ENCODE data around the gene HYOU1. TPM values are rescaled to one million over a fixed set of nuclear protein-coding genes. Genes with fewer than 3 reads are reported as not detected.

Gene HYOU1
- total and polyA plus RNA-seq, 4 donors = 46.6 to 252 (median 106) TPM

- ATAC-seq (ENCODE audit: insufficient read depth, low FRiP score) (no peak), DNase-seq (no peak)
- Histone ChIP-seq H3K9me3 (ENCODE audit: control insufficient read depth in 4 of 4, insufficient read depth in 3 of 4, low read length in 3 of 4) (peaks cover 0 to 2% (median 0%) of the 10 kb centered on the region in 4 donors), H3K4me1 (ENCODE audit: control insufficient read depth in 5 of 5, insufficient read depth in 5 of 5, low read length in 5 of 5) (peaks cover 4 to 28% (median 8%) of the 10 kb centered on the region in 5 donors), H3K27ac (ENCODE audit: low read depth in 1 of 2, low read length in 1 of 2) (no peak overlapping the region), H3K9ac (ENCODE audit: insufficient read depth in 1 of 2, low read length in 2 of 2) (no peak overlapping the region), H3K27me3 (ENCODE audit: control insufficient read depth in 3 of 3, insufficient read depth in 3 of 3, low read length in 2 of 3) (no peaks in the 10 kb centered on the region), H3K4me3 (no peak overlapping the region), H3K36me3 (ENCODE audit: control insufficient read depth in 4 of 4, insufficient read depth in 4 of 4, low read length in 4 of 4) (peaks cover 5 to 25% (median 16%) of the 10 kb centered on the region in 4 donors)
- no peak for TF ChIP-seq CTCF (IDR thresholded peaks at IDR 0.05; ENCODE audit: control extremely low read depth, extremely low read depth)
- 57 to 72% methylated on average over 6 of the region's 6 CpGs for WGBS, 2 donors
These were observed 42.7 kb upstream of the HYOU1 start for GRCh38 chr11:119099711-119100110.

GRCh38 chr11:119095066-119095880, 38.3 kb upstream of the HYOU1 start:
- Histone ChIP-seq H3K27ac (ENCODE audit: low read depth in 1 of 2, low read length in 1 of 2) (peak overlapping the region; percentile 92 to 94), H3K27me3 (ENCODE audit: control insufficient read depth in 3 of 3, insufficient read depth in 3 of 3, low read length in 2 of 3) (no peaks in the 10 kb centered on the region), H3K36me3 (ENCODE audit: control insufficient read depth in 4 of 4, insufficient read depth in 4 of 4, low read length in 4 of 4) (peaks cover 5 to 36% (median 24%) of the 10 kb centered on the region in 4 donors), H3K9me3 (ENCODE audit: control insufficient read depth in 4 of 4, insufficient read depth in 3 of 4, low read length in 3 of 4) (no peaks in the 10 kb centered on the region), H3K4me3 (peak overlapping the region; percentile 73), H3K4me1 (ENCODE audit: control insufficient read depth in 5 of 5, insufficient read depth in 5 of 5, low read length in 5 of 5) (peaks cover 8 to 42% (median 18%) of the 10 kb centered on the region in 5 donors), H3K9ac (ENCODE audit: insufficient read depth in 1 of 2, low read length in 2 of 2) (peak overlapping the region in 1 of 2 donors; percentile 70)
- peak; percentile 100 for DNase-seq
- WGBS, 2 donors = 0 to 1% methylated on average over 77 to 79 of the region's 79 CpGs
- no peak for TF ChIP-seq CTCF (IDR thresholded peaks at IDR 0.05; ENCODE audit: control extremely low read depth, extremely low read depth)
- peak; percentile 94 for ATAC-seq (ENCODE audit: insufficient read depth, low FRiP score)

GRCh38 chr11:119094816-119095065, 37.7 kb upstream of the HYOU1 start:
- H3K9me3 ChIP-seq (ENCODE audit: control insufficient read depth in 4 of 4, insufficient read depth in 3 of 4, low read length in 3 of 4) = no peaks in the 10 kb centered on the region
- no peaks in the 10 kb centered on the region for H3K27me3 ChIP-seq (ENCODE audit: control insufficient read depth in 3 of 3, insufficient read depth in 3 of 3, low read length in 2 of 3)
- peak overlapping the region; percentile 73 for H3K4me3 ChIP-seq
- TF ChIP-seq CTCF (IDR thresholded peaks at IDR 0.05; ENCODE audit: control extremely low read depth, extremely low read depth) = peak; percentile 48
- peaks cover 5 to 36% (median 25%) of the 10 kb centered on the region in 4 donors for H3K36me3 ChIP-seq (ENCODE audit: control insufficient read depth in 4 of 4, insufficient read depth in 4 of 4, low read length in 4 of 4)
- peak overlapping the region; percentile 92 to 94 for H3K27ac ChIP-seq (ENCODE audit: low read depth in 1 of 2, low read length in 1 of 2)
- DNase-seq (peak in 2 of 3 donors; percentile 84 to 88), ATAC-seq (ENCODE audit: insufficient read depth, low FRiP score) (peak; percentile 81)
- WGBS, 2 donors = 1% methylated on average over 18 to 19 of the region's 19 CpGs
- H3K9ac ChIP-seq (ENCODE audit: insufficient read depth in 1 of 2, low read length in 2 of 2) = peak overlapping the region in 1 of 2 donors; percentile 70
- peaks cover 8 to 39% (median 18%) of the 10 kb centered on the region in 5 donors for H3K4me1 ChIP-seq (ENCODE audit: control insufficient read depth in 5 of 5, insufficient read depth in 5 of 5, low read length in 5 of 5)

Measured in lung (tissue), 12 donors.